NCI-H2171 (cell line): ENCODE measurements around the gene GRID2IP.

Experiments used
- DNase-seq: peaks from one replicate; lab custom pipeline; 2025; lab: John Stamatoyannopoulos, UW

Gene GRID2IP

GRCh38 chr7:6447581-6448199 lies 103.6 kb downstream of the GRID2IP start, which contains the start of gene DAGLB:
Gene DAGLB (minus strand): TSS chr7:6447954. CDS start chr7:6447842, 112 bp downstream.
- peak; percentile 93 for DNase-seq
